ENCODE measurements around the gene ALDH1A2. TPM values are rescaled to one million over a fixed set of nuclear protein-coding genes. Genes with fewer than 3 reads are reported as not detected.

ALDH1A2 gene
- polyA plus RNA-seq, 1 donor (not counting 4 experiments of a cell fraction or from before 2014, with no cell fraction given) = 1.9 TPM

DNA sequence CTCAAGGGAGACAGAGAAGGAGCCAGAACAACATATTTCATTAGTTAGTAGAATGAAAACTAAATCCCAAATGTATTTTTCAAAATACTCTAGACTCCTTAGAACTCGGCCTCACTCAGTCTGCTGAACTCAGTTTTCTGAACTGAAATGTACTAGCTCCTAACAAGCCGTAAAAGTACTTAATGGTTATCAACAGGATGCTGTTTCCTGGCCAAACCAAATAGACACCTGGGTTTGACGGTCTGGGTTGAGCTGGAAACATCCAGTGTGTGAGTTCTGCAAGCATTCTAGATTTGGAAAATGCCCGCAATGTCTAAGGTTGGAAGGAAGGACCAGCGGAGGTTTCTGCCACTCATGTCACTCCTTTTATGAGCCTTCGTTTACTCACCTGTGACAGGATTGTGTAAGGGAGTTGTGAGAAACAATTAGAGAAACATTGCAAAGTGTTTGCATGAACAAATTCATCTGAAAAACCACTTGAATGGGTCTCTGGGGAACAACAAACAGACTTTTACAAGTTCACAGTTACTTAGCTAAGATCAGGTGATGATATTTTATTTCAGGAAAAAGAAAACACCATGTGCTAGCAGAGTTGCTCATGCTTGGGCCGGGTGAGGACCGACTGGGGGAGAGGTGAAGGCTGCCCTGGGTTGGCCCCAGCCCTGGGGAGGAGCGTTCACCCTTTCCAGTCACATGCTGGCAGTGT lies 151.0 kb downstream of the ALDH1A2 start:
- no peaks in the 10 kb centered on the region for H4K20me1 ChIP-seq (ENCODE audit: control insufficient read depth, extremely low read depth, insufficient read depth, low read length)
- dilution Hi-C loops (cut with MboI; ENCODE audit: extremely low pct_ligation_motif_present, low sequenced_read_pairs) = no loop called here
- no peak overlapping the region for H3K27ac ChIP-seq (ENCODE audit: control insufficient read depth, insufficient read depth, low read length)
- H3K36me3 ChIP-seq (ENCODE audit: control insufficient read depth in 2 of 2, extremely low read depth in 1 of 2, insufficient read depth in 2 of 2, low read length in 2 of 2) = no peaks in the 10 kb centered on the region
- no peak for DNase-seq (ENCODE audit: low read depth, low spot score)
- H3K4me3 ChIP-seq (ENCODE audit: control insufficient read depth in 2 of 3, extremely low read depth in 1 of 3, insufficient read depth in 2 of 3, low read depth in 1 of 3, low read length in 3 of 3) = no peak overlapping the region
- H3K9ac ChIP-seq (ENCODE audit: control insufficient read depth, extremely low read depth, insufficient read depth, low read length) = no peak overlapping the region
- H3K27me3 ChIP-seq (ENCODE audit: control insufficient read depth, extremely low read depth, insufficient read depth, low read length) = no peaks in the 10 kb centered on the region
- TF ChIP-seq, protein P1, sequence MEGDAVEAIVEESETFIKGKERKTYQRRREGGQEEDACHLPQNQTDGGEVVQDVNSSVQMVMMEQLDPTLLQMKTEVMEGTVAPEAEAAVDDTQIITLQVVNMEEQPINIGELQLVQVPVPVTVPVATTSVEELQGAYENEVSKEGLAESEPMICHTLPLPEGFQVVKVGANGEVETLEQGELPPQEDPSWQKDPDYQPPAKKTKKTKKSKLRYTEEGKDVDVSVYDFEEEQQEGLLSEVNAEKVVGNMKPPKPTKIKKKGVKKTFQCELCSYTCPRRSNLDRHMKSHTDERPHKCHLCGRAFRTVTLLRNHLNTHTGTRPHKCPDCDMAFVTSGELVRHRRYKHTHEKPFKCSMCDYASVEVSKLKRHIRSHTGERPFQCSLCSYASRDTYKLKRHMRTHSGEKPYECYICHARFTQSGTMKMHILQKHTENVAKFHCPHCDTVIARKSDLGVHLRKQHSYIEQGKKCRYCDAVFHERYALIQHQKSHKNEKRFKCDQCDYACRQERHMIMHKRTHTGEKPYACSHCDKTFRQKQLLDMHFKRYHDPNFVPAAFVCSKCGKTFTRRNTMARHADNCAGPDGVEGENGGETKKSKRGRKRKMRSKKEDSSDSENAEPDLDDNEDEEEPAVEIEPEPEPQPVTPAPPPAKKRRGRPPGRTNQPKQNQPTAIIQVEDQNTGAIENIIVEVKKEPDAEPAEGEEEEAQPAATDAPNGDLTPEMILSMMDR (optimal IDR thresholded peaks at IDR 0.05 in 1 of 3, IDR thresholded peaks at IDR 0.05 in 1 of 3, conservative IDR thresholded peaks at IDR 0.05 in 1 of 3; ENCODE audit: extremely low read depth in 1 of 3, insufficient read depth in 2 of 3, low read length in 3 of 3) = no peak
- TF ChIP-seq EZH2 (IDR thresholded peaks at IDR 0.05; ENCODE audit: low read length) = no peak
- H3K79me2 ChIP-seq (ENCODE audit: control insufficient read depth, insufficient read depth, low read length) = no peaks in the 10 kb centered on the region
- no peak for FAIRE-seq
- no peaks in the 10 kb centered on the region for H3K4me1 ChIP-seq (ENCODE audit: control insufficient read depth, extremely low read depth, insufficient read depth, low read length)
- no peak overlapping the region for H2AFZ ChIP-seq (ENCODE audit: control insufficient read depth, low read length)
- no peak overlapping the region for H3K4me2 ChIP-seq (ENCODE audit: control insufficient read depth, extremely low read depth, insufficient read depth, low read depth, low read length)
- no peaks in the 10 kb centered on the region for H3K9me1 ChIP-seq (ENCODE audit: control insufficient read depth, extremely low read depth, insufficient read depth, low read length)
- no peaks in the 10 kb centered on the region for H3K9me3 ChIP-seq (ENCODE audit: control insufficient read depth, low read depth, low read length)

DNA sequence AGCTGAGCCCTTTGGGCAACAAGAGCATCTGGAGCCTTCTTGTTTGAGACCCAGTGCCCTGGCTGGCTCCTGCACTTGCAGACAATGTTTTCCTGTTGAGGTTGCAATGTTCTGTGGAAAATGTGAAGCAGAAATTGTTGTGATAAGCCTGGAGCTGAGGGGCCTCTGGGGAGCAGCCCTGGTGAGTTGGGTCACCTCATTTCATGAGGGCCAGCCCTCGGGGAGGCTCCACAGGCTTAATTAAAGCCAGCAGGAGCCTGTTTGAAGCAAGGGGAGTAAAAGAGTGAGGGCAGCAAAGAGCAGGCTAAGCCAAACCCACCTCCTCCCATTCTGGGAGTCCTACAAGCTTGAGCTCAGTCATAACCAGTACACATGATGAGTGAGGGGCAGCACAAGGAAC lies 154.3 kb downstream of the ALDH1A2 start:
- H4K20me1 ChIP-seq (ENCODE audit: control insufficient read depth, extremely low read depth, insufficient read depth, low read length) = no peaks in the 10 kb centered on the region
- dilution Hi-C loops (cut with MboI; ENCODE audit: extremely low pct_ligation_motif_present, low sequenced_read_pairs) = no loop called here
- H3K9ac ChIP-seq (ENCODE audit: control insufficient read depth, extremely low read depth, insufficient read depth, low read length) = no peak overlapping the region
- no peak for DNase-seq (ENCODE audit: low read depth, low spot score)
- no peak overlapping the region for H3K4me3 ChIP-seq (ENCODE audit: control insufficient read depth in 2 of 3, extremely low read depth in 1 of 3, insufficient read depth in 2 of 3, low read depth in 1 of 3, low read length in 3 of 3)
- H3K4me2 ChIP-seq (ENCODE audit: control insufficient read depth, extremely low read depth, insufficient read depth, low read depth, low read length) = no peak overlapping the region
- no peaks in the 10 kb centered on the region for H3K36me3 ChIP-seq (ENCODE audit: control insufficient read depth in 2 of 2, extremely low read depth in 1 of 2, insufficient read depth in 2 of 2, low read length in 2 of 2)
- H3K9me3 ChIP-seq (ENCODE audit: control insufficient read depth, low read depth, low read length) = no peaks in the 10 kb centered on the region
- no peaks in the 10 kb centered on the region for H3K79me2 ChIP-seq (ENCODE audit: control insufficient read depth, insufficient read depth, low read length)
- H3K9me1 ChIP-seq (ENCODE audit: control insufficient read depth, extremely low read depth, insufficient read depth, low read length) = no peaks in the 10 kb centered on the region
- FAIRE-seq = no peak
- no peak overlapping the region for H3K27ac ChIP-seq (ENCODE audit: control insufficient read depth, insufficient read depth, low read length)
- no peak overlapping the region for H2AFZ ChIP-seq (ENCODE audit: control insufficient read depth, low read length)
- H3K4me1 ChIP-seq (ENCODE audit: control insufficient read depth, extremely low read depth, insufficient read depth, low read length) = no peaks in the 10 kb centered on the region
- H3K27me3 ChIP-seq (ENCODE audit: control insufficient read depth, extremely low read depth, insufficient read depth, low read length) = no peaks in the 10 kb centered on the region
- TF ChIP-seq, protein P1 (optimal IDR thresholded peaks at IDR 0.05 in 1 of 3, IDR thresholded peaks at IDR 0.05 in 1 of 3, conservative IDR thresholded peaks at IDR 0.05 in 1 of 3; ENCODE audit: extremely low read depth in 1 of 3, insufficient read depth in 2 of 3, low read length in 3 of 3) = no peak
- TF ChIP-seq EZH2 (IDR thresholded peaks at IDR 0.05; ENCODE audit: low read length) = no peak

All from keratinocyte (primary cell).